HG02798 (cell line): ENCODE measurements around the gene CERKL.

ENCODE experiments used
- ATAC-seq: cut with Tn5 transposase; IDR thresholded peaks from one replicate; pipeline ENCODE4 v1.9.1; 2021; ENCODE audit warnings: mild to moderate bottlenecking; ENCODE audit not compliant: unreplicated experiment, poor library complexity

CERKL gene

GRCh38 chr2:181581534-181581933 lies 75.4 kb downstream of the CERKL start:
- no peak for ATAC-seq

DNA sequence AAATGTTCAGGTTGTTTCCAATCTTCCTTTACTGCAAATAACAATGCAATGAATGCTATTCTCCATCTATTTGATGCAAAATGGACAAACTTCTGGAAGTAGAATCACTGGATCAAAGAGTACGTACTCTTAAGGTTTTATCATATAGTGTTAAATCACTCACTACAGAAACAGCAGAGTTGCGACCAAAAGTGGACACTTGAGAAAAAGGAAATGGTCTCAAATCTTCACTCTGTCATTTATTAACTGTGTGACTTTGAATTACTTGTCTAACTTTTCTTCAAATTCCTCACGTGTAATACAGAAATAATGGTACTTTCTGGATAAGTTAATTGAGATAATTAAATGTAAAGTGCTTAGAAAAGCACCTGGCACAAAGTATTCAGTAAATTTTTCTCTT lies 78.1 kb downstream of the CERKL start:
- no peak for ATAC-seq

GRCh38 chr2:181576431-181576830 lies 80.5 kb downstream of the CERKL start:
- ATAC-seq: no peak

- ATAC-seq: no peak
These were observed 81.3 kb downstream of the CERKL start for GRCh38 chr2:181575650-181576025.

DNA sequence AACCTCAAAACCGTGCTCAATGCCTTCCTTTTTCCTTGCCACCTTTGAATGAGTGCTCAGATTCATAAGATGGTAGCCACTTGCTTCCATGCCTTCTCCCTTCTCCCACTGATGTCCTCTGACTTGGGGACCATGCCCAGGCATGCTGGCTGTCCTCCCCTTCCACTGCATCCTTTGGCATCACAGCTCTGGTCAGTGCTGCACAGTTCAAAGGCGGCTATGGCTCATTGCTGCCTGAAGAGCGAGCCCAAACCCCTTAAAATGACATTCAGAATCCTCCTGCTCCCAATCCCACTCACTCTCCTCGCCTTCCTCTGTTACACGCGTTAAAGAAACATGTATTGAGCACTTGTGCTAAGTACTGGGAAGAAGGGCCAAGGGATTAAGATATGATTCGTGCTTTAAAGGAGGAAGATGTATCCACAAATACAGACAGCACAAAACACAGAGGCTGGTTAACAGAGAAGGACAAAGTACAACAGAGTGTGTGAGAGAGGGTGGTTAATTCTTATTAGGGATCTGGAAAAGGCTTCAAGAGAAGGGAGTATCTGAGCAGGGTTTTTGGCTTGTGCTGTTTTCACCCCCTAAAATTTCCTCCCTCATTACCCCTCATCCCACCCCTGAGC lies 81.8 kb downstream of the CERKL start:
- no peak for ATAC-seq

DNA sequence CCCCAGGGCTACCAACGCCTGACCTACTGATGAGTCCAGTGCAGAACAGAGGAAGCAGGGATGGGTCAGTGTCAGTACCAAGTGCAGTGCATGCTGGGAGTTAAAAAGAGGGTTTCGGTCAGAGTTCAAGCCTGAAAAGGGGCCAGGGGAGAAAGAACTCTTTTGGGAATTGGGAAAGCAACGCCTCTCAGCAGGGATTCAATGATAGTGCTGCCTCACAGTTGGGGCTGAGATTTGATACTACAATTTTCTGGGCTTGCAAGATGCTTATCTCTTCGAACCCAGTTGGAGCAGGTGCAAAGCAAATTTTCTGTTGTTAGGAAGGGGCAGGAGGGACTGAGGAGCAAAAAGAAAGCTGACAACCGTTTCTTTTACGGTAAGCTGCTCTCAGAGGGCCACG lies 82.6 kb downstream of the CERKL start:
- no peak for ATAC-seq

DNA sequence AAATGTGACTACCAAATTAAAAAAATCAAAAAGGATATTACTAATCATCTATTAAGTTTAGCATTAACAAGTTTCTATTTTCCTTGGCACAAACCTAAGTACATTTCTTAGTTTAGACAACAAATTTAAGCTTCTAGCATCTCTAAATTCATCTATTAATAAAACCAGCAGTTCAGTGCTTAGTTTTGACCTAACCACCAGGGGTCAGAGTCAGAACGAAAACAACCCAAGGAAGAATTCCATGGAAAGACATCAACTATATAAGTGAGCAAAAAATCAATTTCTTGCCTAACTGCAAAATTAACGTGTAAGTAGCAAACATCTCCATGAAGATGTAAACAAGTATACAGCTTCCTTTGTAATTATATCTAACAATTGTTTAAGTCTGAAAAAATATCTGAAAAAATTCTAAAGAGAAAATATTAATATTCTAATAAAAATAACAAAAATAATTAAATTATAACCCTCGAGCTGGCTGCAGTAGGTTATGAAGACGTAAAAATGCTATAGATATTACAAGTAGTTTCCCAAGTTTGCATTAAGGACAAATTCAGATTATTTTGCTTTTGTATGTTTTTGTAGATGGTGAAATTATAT lies 83.7 kb downstream of the CERKL start:
- no peak for ATAC-seq

DNA sequence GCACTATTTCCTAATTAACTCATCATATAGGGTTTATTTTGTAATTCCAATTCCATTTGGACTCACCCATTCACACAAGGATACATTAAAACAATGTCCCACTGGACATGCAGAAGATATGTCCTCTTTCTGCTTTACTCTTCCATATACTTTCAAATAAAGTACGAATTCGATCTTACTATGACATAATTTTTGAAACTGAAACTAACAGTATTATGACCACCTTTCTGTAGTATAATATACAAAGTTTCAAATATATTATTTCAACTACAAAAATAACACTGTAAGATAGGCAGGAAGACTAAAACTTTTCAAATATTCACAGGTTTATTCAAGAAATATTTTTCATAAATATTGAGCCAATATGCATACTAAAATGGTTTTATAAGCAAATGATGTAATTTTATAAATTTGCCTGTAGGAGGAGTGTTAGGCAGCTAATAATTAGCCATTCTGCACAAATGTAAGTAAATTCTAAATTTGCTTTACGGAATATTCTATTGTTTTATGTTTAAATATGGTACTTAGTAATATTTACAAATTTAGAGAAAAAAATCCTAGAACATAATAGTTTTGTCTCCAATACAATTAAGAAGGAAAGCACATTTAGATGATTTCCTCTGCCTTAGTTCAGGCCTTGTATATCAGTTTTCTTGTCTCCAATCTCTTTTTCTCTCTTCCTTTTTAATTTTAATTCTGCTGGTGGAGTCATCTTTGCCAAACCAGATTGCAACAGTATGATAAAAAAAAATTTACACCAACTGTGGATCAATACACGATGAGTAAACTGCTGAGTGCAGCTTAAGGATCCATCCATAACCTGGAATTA lies 85.9 kb downstream of the CERKL start:
- no peak for ATAC-seq

GRCh38 chr2:181570059-181570458 lies 86.8 kb downstream of the CERKL start:
- no peak for ATAC-seq

DNA sequence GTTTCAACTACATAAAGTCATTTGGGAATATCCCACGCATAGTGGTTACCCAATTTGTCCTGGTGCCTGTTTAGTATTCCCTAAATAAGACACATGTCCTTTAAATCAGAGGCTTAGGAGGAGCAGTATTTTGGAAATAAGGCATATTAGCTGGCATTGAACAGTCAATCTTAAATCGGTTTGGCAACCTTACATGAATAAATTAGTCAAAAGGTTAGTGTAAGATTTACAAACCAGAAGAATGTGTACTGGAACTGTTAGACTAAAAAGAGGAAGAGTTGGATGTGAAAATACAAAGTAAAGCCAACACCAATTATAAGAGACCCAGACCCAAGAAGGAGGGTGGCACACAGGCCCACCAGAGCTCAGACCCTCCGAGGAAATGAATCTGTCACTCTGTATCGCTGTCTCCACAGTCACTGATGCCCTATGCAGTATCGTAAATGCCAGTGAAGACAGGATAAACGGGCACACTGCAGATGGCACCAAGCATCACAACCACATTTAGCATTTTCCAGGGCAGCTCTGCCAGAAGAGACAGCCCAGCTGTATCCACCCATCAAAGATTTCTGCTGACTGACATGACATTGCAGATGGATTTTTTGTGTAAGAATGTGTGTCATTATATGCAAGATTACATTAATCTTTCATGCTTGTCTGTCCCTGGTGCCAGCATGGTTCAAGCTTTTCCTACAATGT lies 90.4 kb downstream of the CERKL start:
- ATAC-seq: no peak

DNA sequence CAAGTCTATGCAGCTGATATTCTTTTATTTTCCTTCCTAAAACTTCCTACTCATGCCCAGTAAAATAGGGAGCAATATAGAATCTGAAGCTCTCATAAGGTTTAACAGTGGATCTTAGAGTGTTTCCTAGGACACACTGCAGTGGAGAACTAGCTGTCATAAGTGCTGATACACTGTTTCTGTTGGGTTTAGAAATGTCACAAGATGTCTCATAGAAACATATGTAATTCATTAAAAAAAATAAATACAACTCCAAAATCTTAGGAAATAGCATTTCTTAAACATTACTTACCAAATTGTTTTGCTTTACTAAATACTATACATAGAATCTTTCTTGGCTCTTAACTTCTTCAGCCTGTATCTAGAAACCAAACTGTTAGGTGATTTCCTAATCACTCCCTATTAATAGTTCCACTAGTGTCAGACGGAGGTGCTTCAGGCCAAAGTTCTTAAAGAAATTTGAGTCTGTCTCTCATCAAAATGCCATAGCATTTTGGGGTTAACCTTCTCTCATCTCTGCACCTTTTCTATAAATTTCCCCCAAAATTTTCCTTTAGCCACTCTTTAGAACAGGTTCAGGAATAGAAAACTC lies 93.7 kb downstream of the CERKL start:
- peak; percentile 79 for ATAC-seq

DNA sequence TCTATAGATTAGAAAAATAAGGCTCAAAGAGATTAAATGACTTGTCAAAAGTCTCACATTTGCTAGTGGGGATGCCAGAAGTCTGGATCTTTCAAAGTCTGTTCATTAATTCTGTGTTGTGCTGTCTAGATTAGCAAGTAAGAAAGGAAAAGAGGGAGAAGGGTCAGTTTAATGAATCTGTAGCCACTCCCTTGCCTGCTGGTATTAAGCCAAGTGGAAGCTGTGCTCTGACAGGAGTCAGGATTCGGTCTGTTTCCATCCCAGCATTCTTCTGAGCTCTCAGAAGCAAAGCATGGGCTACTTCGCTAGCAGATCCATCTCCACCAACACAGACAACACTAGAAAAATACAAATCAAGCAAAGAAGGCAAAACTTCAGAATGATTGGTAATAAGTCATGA lies 98.5 kb downstream of the CERKL start:
- ATAC-seq: no peak

- ATAC-seq: no peak
These were observed 102.7 kb downstream of the CERKL start for GRCh38 chr2:181554061-181554830.

DNA sequence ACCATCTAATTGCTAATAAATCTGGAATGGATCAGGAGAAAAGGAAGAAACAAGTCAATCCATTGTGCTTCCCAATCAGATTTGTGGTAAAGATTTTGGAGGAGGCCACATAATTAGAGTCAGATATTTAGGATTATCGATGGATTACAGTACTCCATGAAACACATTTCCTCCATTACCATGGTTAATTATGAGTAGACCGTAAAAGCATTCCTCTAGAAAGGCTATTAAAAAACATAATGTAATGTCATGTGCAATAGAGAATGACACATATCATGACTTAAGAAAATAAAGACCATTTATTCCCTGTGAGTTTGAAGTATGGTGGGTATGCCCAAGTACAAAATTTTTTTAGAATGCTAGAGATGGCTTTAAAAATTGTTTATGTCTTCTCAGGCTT lies 103.7 kb downstream of the CERKL start:
- ATAC-seq: no peak

GRCh38 chr2:181552808-181553207 lies 104.1 kb downstream of the CERKL start:
- no peak for ATAC-seq

DNA sequence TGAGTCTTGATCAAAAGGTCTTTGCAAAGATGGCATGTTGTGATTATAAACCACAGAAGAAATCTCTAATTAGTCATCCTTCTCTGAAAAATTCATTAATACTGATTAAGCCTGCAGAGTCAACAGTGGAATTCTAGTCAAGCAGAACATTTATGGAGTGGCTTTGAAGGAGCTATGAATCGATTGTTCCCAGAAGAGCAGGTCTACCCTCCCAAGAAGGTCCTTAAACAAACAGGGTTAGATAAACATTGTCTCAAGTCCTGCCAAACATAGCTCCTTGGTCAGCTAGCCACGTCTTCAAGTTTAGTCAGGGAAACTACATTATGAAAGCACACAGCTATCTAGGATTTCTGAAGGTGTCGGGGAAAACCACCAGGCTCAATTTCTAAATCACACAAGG lies 110.8 kb downstream of the CERKL start:
- ATAC-seq: no peak

- no peak for ATAC-seq
These were observed 114.7 kb downstream of the CERKL start for GRCh38 chr2:181542170-181542569.

DNA sequence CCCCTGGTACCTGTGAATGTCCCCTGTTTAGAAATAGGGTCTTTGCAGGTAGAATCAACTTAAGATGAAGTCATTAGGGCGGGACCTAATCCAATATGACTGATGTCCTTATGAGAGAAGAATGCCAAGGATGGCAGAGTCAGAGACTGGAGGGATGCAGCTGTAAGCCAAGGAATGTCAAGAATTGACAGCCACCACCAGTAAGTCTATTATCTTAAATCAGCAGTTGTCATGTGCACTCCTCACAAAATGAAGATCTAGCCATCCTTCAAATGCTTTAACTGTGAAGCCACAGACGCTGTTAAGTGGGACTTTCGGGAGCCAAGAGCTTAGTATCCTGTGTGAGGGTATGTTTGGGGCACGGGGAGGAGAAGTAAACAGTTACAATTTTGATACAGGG lies 116.5 kb downstream of the CERKL start:
- ATAC-seq: no peak

GRCh38 chr2:181536730-181537129 lies 120.2 kb downstream of the CERKL start:
- no peak for ATAC-seq

DNA sequence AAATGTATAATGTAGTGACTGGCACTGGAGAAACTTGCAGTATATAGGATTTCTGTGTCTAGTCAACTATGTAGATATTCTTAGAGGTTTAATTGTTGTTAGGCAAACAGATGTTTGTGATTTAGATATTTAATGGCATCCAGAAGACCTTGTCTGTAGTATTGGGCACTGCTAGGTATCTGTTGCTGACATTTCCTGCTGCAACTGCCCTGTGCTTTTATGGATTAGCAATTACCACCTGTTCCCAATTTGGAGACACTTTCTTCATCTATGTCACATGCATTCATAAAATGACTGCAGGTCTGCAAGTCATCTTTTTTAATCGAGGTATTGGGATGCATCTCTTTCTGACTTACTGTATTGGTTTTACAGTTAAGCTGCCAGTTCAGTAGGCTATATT lies 128.5 kb downstream of the CERKL start:
- ATAC-seq: no peak
